ENCODE data around the gene OSBPL3.

- TF ChIP-seq POLR2AphosphoS5 (IDR thresholded peaks at IDR 0.05) (no peak), POLR2A (IDR thresholded peaks at IDR 0.05) (no peak)
Measured at GRCh38 chr7:24874791-24875190, 105.2 kb downstream of the OSBPL3 start.
